Tibial nerve (tissue), 4 donors: Measurements from ENCODE around the gene SPTAN1.
"Not testable (repeated sequence)": the region's sequence is repeated elsewhere in the genome, so short reads cannot be mapped to it uniquely, and the experiment has no call there.

Experiments
- CTCF ChIP-seq, 5 experiments: fragments of 200-600 bp in 3 of 5; fragments of 450-650 bp in 2 of 5; sonication (generic) in 3 of 5; IDR thresholded peaks; one replicate each; pipeline ENCODE4 v1.5.1; 2016 to 2019; ENCODE audit warnings: antibody characterized with exemption in 5 of 5, mild to moderate bottlenecking in 3 of 5, moderate library complexity in 2 of 5
- EP300 ChIP-seq, 2 donors: sonication (generic); formaldehyde crosslinking; IDR thresholded peaks; one replicate each; pipeline ENCODE4 v1.6.1; 2017; ENCODE audit warnings: antibody characterized with exemption in 2 of 2, mild to moderate bottlenecking in 1 of 2
- POLR2A ChIP-seq, 2 donors: fragments of 450-650 bp; IDR thresholded peaks; one replicate each; pipeline ENCODE4 v1.6.1; 2017; ENCODE audit warnings: antibody characterized with exemption in 2 of 2, mild to moderate bottlenecking in 2 of 2, moderate library complexity in 2 of 2

- peak in 4 of 5 experiments; percentile 9 to 24 (median 16) for TF ChIP-seq CTCF (IDR thresholded peaks at IDR 0.05)
- not testable (repeated sequence) for TF ChIP-seq POLR2A, EP300 (IDR thresholded peaks at IDR 0.05)
Observed at GRCh38 chr9:128648206-128648605, 95.8 kb downstream of the SPTAN1 start.
